Upper lobe of left lung (tissue), 4 donors: Measurements from ENCODE around the gene SIGLEC7.

ENCODE experiments used
- CTCF ChIP-seq, 6 experiments: fragments of 450-650 bp in 4 of 6; fragments of 200-600 bp in 2 of 6; sonication (generic) in 2 of 6; IDR thresholded peaks; one replicate each; pipeline ENCODE4 v1.5.1; 2016 to 2019; ENCODE audit warnings: antibody characterized with exemption in 6 of 6
- POLR2A ChIP-seq, 4 donors: fragments of 450-650 bp; IDR thresholded peaks; one replicate each; pipeline ENCODE4 v1.5.1; 2016 to 2017; ENCODE audit warnings: antibody characterized with exemption in 4 of 4, mild to moderate bottlenecking in 2 of 4

DNA sequence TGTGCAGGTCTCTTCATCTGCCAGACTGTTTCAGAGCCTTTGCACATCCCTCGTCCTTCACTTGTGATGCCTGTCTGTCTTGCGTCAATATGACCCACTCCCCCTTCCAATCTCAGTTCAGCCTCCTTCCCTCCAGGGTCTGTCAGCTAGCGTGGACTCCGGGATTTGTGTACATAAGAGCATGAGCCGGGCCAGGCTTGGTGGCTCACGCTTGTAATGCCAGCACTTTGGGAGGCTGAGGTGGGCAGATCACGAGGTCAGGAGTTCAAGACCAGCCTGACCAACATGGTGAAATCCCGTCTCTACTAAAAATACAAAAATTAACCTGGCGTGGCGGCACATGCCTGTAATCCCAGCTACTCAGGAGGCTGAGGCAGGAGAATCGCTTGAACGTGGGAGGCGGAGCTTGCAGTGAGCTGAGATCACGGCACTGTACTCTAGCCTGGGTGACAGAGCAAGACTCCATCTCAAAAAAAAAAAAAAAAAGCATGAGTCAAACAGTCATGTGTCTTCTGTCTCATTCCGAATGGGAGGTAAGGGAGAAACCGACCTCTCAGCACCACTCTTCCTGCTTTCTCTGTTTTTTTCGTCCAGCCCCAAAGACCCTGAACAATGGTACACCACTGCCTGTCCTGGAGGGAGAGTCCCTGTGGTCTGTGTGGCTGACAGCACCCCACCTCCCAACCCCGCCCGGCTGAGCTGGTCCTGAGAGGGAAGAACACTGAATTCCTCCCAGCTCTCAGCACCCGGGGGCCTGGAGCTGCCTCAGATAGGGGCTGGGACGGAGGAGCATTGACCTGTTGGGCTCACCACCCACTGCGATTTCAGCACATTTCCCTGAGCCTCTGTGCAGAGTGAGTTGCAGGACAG, 19.8 kb upstream of the SIGLEC7 start:
- TF ChIP-seq CTCF (IDR thresholded peaks at IDR 0.05), result no peak
- peak in 1 of 4 donors; percentile 69 for TF ChIP-seq POLR2A (IDR thresholded peaks at IDR 0.05)
